ENCODE results near the gene RRBP1.

DNA sequence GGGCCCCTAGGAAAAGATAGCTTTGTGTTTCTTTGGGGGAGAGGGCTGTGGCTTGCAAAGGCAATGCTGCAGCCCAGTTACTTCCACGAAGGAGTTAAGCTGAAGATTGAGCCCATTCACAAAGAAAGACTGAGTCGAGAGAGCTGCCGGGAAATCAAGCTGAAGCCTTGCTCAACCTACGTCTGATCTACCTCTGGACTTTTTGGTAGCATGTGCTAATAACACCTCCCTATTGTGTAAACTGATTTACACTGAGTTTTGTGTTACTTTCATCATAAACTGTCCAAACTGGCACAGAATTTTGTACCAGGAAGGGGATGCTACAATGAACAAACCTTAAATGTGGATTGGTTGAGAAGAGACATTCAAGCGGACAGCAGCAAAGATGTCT is 41.3 kb upstream of the RRBP1 start:
- TF ChIP-seq CTCF (IDR thresholded peaks at IDR 0.05; ENCODE audit: insufficient read depth, low read length) (no peak), POLR2AphosphoS5 (IDR thresholded peaks at IDR 0.05; ENCODE audit: low read depth) (no peak), GABPA (IDR thresholded peaks at IDR 0.05; ENCODE audit: low read depth) (no peak)
- TF ChIP-seq, protein P1, sequence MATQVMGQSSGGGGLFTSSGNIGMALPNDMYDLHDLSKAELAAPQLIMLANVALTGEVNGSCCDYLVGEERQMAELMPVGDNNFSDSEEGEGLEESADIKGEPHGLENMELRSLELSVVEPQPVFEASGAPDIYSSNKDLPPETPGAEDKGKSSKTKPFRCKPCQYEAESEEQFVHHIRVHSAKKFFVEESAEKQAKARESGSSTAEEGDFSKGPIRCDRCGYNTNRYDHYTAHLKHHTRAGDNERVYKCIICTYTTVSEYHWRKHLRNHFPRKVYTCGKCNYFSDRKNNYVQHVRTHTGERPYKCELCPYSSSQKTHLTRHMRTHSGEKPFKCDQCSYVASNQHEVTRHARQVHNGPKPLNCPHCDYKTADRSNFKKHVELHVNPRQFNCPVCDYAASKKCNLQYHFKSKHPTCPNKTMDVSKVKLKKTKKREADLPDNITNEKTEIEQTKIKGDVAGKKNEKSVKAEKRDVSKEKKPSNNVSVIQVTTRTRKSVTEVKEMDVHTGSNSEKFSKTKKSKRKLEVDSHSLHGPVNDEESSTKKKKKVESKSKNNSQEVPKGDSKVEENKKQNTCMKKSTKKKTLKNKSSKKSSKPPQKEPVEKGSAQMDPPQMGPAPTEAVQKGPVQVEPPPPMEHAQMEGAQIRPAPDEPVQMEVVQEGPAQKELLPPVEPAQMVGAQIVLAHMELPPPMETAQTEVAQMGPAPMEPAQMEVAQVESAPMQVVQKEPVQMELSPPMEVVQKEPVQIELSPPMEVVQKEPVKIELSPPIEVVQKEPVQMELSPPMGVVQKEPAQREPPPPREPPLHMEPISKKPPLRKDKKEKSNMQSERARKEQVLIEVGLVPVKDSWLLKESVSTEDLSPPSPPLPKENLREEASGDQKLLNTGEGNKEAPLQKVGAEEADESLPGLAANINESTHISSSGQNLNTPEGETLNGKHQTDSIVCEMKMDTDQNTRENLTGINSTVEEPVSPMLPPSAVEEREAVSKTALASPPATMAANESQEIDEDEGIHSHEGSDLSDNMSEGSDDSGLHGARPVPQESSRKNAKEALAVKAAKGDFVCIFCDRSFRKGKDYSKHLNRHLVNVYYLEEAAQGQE (IDR thresholded peaks at IDR 0.05; ENCODE audit: insufficient replicate concordance, low read depth): no peak

All from HL-60 (cell line).